HG02938 (cell line): ENCODE data around the gene QSOX2.
A peak's percentile ranks its signal among the peaks of the same experiment; 100 is the strongest.
"Not testable (repeated sequence)": the region's sequence is repeated elsewhere in the genome, so short reads cannot be mapped to it uniquely, and the experiment has no call there.

Source experiments
- ATAC-seq: cut with Tn5 transposase; IDR thresholded peaks from one replicate; pipeline ENCODE4 v1.9.1; 2021; ENCODE audit warnings: mild to moderate bottlenecking, moderate library complexity; ENCODE audit not compliant: unreplicated experiment

Gene QSOX2

DNA sequence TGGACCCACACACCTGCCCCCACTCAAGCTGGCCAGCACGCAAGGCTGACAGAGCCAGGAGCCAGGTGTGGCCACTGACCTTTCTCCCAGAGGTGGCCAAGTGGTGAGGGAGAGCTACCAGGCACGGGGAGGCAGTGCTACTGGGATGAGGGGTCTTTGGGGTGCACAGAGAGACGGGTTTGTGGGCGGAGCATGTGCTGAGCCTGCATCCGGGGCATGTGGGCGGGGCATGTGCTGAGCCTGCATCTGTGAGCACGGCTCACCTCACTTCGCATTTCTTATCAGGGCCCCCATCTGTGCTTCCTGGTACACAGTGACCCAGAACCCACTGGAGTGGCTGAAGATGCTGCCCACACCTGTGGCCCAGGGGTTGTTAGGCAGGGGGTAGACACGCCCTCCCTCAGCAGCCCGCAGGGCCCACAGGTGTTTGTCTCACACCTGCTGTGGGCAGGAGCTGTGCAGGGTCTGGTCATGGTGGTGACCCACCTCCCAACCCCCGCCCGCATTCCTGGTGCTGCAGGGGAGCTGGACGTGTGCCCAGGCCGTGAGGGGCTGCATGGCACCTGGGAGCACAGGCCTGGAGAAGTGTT is 36.8 kb upstream of the QSOX2 start:
- ATAC-seq = no peak

DNA sequence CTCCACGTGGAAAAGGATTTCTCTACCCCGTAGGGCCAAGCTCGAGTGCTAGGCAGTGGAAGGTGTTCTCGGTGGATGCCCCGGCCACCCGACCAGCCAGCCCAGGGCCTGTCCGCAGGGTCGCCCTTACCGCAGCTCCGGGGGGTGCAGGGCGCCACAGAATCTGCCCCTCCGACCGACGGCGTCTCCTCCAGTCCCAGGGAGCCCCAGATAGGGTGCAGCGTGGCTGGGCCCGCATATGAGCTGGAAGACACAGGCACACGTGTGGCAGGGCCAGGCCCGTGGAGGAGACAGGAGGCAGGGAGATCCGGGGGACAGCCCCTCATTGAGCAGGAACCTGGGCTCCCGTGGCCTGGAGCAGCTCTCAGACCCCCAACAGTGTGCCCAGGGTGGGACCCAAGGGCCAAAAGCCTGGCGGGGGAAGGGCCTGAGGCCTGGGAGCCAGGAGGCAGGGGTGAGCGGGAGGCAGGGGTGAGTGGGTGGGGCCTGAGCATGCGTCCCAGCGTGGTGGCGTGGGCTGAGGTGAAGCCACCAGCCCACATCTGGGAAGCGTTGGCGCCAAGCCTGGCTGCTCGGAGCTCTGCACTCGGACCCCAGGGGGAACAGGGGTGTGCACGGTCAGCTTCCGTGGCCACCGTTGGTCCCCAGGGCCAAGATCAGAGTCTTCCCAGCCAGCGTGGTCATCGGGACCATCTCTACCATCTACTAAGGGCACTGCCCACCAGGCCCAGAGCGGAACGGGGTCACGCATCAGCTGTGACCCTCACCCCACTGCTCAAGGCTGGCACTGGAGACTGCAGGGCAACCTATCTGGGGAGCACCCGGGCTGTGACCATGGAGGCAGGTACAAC is 36.0 kb upstream of the QSOX2 start:
- ATAC-seq = no peak

DNA sequence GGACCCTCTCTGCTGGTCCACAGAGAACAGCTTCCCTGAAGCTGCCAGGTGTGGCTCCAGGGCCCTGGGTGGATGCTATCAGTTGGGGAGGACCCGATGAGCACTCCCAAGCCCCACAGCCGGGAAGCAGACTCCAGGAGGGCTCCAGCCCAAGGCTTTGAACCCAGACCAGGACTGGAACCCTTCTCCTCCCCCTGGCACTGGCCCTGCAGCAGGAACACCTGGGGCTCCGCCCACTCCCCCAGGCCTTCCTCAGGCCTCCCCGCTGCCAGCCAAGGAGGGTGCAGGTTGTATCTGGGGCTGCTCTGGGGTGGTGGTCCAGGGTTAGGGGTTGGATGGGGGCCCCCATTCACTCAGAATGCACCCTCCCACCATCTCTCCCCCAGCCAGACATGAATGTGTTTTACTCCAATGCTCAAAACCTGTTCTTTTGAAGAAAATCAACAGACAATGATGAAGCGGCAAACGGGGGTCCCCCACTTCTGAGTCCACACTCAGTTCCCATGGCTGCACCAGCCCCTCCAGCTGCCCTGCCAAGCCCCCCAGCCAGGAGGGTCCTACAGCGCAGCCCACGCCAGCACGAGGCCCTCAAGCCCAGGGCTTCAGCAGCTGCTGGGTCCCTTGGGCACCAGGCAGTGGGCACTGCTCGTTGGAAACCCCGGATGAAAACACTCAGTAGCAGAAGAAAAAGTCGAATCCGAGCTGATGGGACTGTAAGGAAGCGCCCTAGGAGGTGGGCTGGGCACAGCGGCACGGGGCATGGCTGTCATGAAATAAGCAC is 35.1 kb upstream of the QSOX2 start:
- no peak for ATAC-seq

- no peak for ATAC-seq
Observed at GRCh38 chr9:136279471-136279870, 33.9 kb upstream of the QSOX2 start.

- no peak for ATAC-seq
Observed at GRCh38 chr9:136278894-136279293, 33.3 kb upstream of the QSOX2 start.

GRCh38 chr9:136278221-136278620 is 32.6 kb upstream of the QSOX2 start:
- no peak for ATAC-seq

GRCh38 chr9:136277746-136278145 is 32.1 kb upstream of the QSOX2 start:
- no peak for ATAC-seq

- ATAC-seq = no peak
Observed at GRCh38 chr9:136276716-136277115, 31.1 kb upstream of the QSOX2 start.

DNA sequence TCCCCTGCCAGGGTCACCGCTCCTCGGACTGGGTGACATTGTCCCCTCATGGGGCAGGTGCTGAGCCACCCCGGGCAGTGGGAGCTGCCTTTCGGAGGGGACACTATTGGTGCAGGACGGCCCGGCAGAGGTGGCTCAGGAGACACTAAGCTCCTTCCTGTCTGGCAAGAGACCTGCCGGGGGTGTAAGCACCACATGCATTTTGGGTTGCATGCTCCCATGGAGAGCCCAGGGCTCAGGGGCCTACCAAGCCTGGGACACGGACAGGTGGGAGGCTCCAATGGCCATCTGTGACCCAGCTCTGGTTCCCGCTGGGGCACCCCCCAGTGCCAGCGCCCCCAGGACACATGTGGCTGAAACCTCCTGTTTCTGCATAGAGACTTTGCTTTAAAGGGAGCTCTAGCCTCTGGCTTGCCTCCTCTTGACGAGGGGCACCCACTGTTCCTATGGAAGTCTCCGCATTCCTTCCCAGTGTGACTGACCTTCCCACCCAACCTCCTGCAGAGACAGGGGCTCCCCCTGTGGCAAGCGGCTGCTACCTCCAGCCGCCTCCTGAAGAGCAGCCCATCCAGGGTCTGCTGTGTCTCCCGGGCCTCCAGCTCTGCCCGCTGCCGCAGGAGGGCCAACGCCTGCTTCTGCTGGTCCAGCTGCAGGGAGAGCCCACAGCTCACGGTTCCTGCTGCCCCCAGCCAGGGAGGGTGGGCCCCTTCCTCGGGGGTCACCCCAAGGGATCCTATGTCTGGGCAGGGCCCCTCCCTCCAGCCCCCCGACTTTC is 30.2 kb upstream of the QSOX2 start:
- ATAC-seq = no peak

DNA sequence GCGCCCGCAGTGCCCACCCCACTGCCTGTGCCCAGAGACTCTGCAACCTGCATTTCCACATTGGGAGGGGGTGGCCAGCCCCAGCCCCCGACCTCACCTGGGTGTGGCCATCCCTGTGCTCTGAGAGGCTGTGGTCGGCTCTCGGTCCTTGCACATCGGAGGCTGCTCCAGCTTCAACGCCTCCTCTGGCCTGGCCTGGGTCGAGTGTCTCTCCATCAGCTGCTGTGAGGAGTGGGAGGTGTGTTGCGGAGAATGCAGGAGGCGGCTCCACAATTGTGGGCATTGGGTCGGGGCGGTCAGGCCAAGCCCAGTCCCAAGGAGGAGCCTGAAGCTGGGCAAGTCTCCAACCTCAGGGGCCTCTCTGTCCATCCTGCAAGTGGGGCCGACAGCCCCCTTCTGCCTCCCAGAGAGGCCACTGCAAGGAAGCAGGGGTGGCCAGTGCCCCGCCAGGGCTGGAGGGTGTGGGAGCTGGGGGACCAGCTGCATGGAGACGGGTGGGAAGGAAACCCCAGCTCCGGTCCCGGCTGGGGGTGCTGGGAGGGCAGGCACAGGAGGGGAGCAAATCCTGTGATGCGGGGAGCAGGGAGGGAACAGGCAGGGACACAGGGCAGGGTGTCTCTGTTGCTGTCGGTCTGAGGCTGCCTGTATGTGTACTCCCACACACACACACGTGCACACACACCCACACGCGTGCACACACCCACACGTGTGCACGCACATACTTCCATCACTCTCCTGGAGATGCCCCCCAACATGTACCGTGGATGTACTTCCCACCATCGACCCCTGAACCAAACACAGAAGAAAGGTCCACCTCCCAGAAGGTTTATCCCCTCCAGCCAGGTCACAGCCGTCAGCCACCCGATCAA is 29.4 kb upstream of the QSOX2 start:
- no peak for ATAC-seq

- ATAC-seq = no peak
Observed at GRCh38 chr9:136273921-136274785, 28.5 kb upstream of the QSOX2 start.

DNA sequence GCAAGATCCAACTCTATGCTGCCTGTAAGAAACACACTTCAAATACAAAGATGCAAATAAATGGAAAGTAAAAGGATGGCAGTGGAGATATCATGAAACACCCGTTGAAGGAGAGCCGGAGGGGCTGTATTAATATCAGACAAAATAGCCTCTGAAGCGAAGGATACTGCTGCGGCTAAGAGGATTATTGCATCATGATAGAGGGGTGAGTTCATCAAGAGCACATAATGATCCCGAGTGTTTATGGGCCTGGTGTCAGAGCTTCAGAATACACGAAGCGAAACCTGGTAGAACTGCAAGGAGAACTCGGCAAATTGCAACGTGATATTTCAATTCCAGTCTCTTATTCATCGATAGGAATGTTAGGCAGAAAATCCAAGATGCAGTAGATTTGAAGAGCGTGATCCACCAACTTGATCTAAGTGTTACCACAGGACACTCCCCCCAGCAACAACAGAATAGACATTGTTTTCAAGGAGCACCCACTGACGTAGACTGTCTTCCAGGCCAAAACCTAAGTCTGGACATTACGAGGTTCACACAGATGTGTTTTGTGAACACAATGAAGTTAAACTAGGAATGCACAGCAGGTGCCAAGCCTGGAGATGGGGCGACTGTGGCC is 27.7 kb upstream of the QSOX2 start:
- ATAC-seq = no peak

DNA sequence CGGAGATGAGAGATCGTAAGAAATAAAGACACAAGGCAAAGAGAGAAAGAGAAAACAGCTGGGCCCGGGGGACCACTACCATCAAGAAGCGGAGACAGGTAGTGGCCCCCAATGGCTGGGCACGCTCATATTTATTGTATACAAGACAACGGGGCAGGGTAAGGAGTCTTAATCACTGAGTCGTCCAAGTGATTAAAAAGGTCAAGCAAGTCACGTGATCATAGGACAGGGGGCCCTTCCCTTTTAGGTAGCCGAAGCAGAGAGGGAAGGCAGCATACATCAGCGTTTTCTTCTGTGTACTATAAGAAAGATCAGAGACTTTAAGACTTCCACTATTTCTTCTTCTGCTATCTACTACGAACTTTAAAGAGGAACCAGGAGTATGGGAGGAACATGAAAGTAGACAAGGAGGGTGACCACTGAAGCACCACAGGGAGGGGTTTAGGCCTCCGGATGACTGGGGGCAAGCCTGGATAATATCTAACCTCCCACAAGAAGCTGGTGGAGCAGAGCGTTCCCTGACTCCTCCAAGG is 24.6 kb upstream of the QSOX2 start:
- ATAC-seq = no peak

GRCh38 chr9:136268735-136269134 is 23.1 kb upstream of the QSOX2 start:
- no peak for ATAC-seq

- no peak for ATAC-seq
Observed at GRCh38 chr9:136268318-136268717, 22.7 kb upstream of the QSOX2 start.

DNA sequence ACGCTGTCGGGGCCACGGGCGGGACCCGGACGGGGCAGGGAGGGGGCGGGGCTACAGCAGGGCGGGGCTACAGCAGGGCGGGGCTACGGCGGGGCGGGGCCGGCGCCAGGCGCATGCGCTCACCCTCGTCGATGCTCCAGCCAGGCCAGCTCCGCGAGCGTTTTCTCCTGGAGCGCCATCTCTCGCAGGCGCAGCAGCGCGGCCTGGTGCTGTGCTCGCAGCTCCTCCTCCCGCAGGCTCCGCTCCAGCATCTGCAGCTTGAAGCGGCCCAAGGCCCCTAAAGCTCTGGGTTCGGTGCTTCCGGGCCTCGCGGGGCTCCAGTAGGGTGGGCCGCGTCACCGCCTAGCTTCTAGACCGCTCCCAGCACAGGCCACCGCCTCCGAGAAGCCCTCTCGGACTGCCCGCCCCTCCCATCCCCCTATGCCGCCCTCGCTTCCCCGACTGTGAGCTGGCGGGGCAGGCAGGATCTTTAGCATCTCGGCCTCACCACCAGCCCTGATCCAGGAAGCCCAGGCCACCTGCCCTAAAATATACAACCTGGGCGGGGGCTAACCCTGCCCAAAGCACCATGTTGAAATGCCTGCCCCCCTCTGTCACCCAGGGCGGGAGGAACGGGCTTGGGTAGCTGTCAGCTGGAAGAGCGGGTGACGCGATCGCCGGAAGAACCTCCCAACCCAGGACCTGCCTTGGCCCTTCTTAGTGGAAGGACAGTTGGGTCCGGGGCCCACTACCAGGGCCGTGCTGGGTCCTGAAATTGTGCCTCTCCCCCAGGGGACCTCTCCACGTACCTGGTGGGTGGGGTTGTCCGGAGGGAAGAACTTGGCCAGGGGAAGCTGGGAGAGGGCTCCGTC is 21.9 kb upstream of the QSOX2 start:
- peak; percentile 59 for ATAC-seq

DNA sequence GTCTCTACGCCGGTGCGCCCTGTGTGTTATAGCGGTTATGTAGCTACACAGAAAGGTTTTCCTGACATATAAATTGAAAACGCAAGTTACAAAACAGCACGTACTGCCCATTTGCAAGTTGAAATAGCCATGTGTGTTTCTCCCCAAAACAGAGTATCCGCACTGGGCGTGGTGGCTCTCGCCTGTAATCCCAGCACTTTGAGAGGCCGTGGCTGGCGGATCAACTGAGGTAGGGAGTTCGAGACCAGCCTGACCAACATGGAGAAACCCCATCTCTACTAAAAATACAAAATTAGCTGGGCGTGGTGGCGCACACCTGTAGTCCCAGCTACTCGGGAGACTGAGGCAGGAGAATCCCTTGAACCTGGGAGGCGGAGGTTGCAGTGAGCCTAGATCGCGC is 21.0 kb upstream of the QSOX2 start:
- not testable (repeated sequence) for ATAC-seq
